Measurements from ENCODE around the gene NTRK2. TPM values are rescaled to one million over a fixed set of nuclear protein-coding genes. Genes with fewer than 3 reads are reported as not detected.

The NTRK2 gene
- total RNA-seq, 1 experiment from 2014 or later = not detected

DNA sequence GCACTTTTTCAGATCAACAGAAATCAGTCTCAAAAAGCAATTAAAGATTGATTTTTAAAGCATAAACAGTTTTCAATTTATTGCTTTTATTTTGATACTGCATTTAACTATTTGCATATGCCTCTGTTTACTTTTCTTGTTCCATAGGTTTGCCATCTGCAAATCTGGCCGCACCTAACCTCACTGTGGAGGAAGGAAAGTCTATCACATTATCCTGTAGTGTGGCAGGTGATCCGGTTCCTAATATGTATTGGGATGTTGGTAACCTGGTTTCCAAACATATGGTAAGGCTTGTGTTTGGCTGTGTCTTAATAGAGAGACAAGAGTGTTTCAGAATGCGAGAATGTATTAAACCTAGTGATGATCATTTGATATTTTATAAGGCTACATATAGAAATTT lies 53.9 kb downstream of the NTRK2 start:
- CTCF ChIA-PET = no interaction called here
- Histone ChIP-seq H2AFZ (ENCODE audit: low read depth, low read length, poor library complexity, severe bottlenecking) (no peak overlapping the region), H3K27ac (ENCODE audit: low read depth, low read length) (no peak overlapping the region), H3K4me1 (ENCODE audit: control insufficient read depth in 1 of 2, insufficient read depth in 2 of 2, low read length in 2 of 2) (no peaks in the 10 kb centered on the region), H3K27me3 (ENCODE audit: insufficient read depth, low read length) (peaks cover 17% of the 10 kb centered on the region), H3K79me2 (ENCODE audit: insufficient read depth, low read length) (no peaks in the 10 kb centered on the region), H3K9ac (ENCODE audit: low read length) (no peak overlapping the region), H4K20me1 (ENCODE audit: insufficient read depth) (no peaks in the 10 kb centered on the region), H3K9me3 (ENCODE audit: control insufficient read depth in 1 of 2, insufficient read depth in 1 of 2, low read depth in 1 of 2, low read length in 2 of 2) (no peaks in the 10 kb centered on the region), H3K4me2 (ENCODE audit: low read length) (no peak overlapping the region), H3K9me2 (ENCODE audit: insufficient read depth) (no peaks in the 10 kb centered on the region), H3K36me3 (ENCODE audit: control insufficient read depth in 1 of 2, insufficient read depth in 2 of 2, low read length in 2 of 2) (no peaks in the 10 kb centered on the region), H3K4me3 (replicated peaks in 1 of 2; ENCODE audit: low read depth in 1 of 2, low read length in 2 of 2) (no peak overlapping the region)
- intact Hi-C loops (cut with micrococcal nuclease) = no loop called here
- no TSS peak for BruUV-seq (replicated peaks)
- no peak for ATAC-seq
- RAD21 ChIA-PET (ENCODE audit: low non-redundant PET in 1 of 2, low total read pairs in 2 of 2, uncharacterized antibody in 2 of 2, unreplicated experiment in 2 of 2) = no interaction called here
- TF ChIP-seq, protein P1, sequence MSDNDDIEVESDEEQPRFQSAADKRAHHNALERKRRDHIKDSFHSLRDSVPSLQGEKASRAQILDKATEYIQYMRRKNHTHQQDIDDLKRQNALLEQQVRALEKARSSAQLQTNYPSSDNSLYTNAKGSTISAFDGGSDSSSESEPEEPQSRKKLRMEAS (IDR thresholded peaks at IDR 0.05) = no peak
- TF ChIP-seq ZNF274 (IDR thresholded peaks at IDR 0.05; ENCODE audit: low read depth, low read length) = no peak
- TF ChIP-seq, protein P2, sequence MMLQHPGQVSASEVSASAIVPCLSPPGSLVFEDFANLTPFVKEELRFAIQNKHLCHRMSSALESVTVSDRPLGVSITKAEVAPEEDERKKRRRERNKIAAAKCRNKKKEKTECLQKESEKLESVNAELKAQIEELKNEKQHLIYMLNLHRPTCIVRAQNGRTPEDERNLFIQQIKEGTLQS (IDR thresholded peaks at IDR 0.05) = no peak
- no peak for TF ChIP-seq FOSL1 (IDR thresholded peaks at IDR 0.05; ENCODE audit: low read depth)
- no peak for TF ChIP-seq ZFX (IDR thresholded peaks at IDR 0.05)
- no peak for TF ChIP-seq CBX3 (IDR thresholded peaks at IDR 0.05; ENCODE audit: low read depth)
- TF ChIP-seq POLR2AphosphoS5 (IDR thresholded peaks at IDR 0.05; ENCODE audit: low read depth, low read length) = no peak
- no peak for TF ChIP-seq EGR1 (IDR thresholded peaks at IDR 0.05; ENCODE audit: low read depth)
- TF ChIP-seq YY1 (IDR thresholded peaks at IDR 0.05; ENCODE audit: extremely low read depth, insufficient replicate concordance, low read depth, low read length) = no peak
- TF ChIP-seq TCF7L2 (IDR thresholded peaks at IDR 0.05; ENCODE audit: borderline replicate concordance, extremely low read depth, insufficient read depth, insufficient read length) = no peak
- TF ChIP-seq SIN3A (IDR thresholded peaks at IDR 0.05; ENCODE audit: low read depth) = no peak
- no peak for TF ChIP-seq ELF1 (IDR thresholded peaks at IDR 0.05; ENCODE audit: borderline replicate concordance, low read depth)
- TF ChIP-seq POLR2A (IDR thresholded peaks at IDR 0.05; ENCODE audit: borderline replicate concordance, extremely low read depth, insufficient read depth, insufficient read length) = no peak
- TF ChIP-seq SP1 (IDR thresholded peaks at IDR 0.05; ENCODE audit: low read depth) = no peak
- TF ChIP-seq, protein P3, sequence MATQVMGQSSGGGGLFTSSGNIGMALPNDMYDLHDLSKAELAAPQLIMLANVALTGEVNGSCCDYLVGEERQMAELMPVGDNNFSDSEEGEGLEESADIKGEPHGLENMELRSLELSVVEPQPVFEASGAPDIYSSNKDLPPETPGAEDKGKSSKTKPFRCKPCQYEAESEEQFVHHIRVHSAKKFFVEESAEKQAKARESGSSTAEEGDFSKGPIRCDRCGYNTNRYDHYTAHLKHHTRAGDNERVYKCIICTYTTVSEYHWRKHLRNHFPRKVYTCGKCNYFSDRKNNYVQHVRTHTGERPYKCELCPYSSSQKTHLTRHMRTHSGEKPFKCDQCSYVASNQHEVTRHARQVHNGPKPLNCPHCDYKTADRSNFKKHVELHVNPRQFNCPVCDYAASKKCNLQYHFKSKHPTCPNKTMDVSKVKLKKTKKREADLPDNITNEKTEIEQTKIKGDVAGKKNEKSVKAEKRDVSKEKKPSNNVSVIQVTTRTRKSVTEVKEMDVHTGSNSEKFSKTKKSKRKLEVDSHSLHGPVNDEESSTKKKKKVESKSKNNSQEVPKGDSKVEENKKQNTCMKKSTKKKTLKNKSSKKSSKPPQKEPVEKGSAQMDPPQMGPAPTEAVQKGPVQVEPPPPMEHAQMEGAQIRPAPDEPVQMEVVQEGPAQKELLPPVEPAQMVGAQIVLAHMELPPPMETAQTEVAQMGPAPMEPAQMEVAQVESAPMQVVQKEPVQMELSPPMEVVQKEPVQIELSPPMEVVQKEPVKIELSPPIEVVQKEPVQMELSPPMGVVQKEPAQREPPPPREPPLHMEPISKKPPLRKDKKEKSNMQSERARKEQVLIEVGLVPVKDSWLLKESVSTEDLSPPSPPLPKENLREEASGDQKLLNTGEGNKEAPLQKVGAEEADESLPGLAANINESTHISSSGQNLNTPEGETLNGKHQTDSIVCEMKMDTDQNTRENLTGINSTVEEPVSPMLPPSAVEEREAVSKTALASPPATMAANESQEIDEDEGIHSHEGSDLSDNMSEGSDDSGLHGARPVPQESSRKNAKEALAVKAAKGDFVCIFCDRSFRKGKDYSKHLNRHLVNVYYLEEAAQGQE (IDR thresholded peaks at IDR 0.05; ENCODE audit: low read depth) = no peak
- TF ChIP-seq, protein P4, sequence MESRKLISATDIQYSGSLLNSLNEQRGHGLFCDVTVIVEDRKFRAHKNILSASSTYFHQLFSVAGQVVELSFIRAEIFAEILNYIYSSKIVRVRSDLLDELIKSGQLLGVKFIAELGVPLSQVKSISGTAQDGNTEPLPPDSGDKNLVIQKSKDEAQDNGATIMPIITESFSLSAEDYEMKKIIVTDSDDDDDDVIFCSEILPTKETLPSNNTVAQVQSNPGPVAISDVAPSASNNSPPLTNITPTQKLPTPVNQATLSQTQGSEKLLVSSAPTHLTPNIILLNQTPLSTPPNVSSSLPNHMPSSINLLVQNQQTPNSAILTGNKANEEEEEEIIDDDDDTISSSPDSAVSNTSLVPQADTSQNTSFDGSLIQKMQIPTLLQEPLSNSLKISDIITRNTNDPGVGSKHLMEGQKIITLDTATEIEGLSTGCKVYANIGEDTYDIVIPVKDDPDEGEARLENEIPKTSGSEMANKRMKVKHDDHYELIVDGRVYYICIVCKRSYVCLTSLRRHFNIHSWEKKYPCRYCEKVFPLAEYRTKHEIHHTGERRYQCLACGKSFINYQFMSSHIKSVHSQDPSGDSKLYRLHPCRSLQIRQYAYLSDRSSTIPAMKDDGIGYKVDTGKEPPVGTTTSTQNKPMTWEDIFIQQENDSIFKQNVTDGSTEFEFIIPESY (IDR thresholded peaks at IDR 0.05; ENCODE audit: extremely low read depth, insufficient replicate concordance, low read length) = no peak
- no peak for DNase-seq (ENCODE audit: low read depth, low spot score)
- POLR2A ChIA-PET = no interaction called here

Data from HCT116 (cell line).